A549 treated with Hydrocortisone at 1 μM for 4 hours (cell line): ENCODE results near the gene MAP3K7CL. TPM values are rescaled to one million over a fixed set of nuclear protein-coding genes. Genes with fewer than 3 reads are reported as not detected.

ENCODE experiments used
- total RNA-seq: library from RNA; stranded (reverse); fragments of 200-300 nt; extraction: Qiagen RNA extraction; gene quantifications from 5 replicates; pipeline ENCODE4 v1.2.3, GENCODE V29; 2022

MAP3K7CL gene
- 1.2 to 2.4 TPM (median 2.0 TPM) in 5 replicates for total RNA-seq

GRCh38 chr21:29130270-29130969 is at the start of gene MAP3K7CL:
Gene MAP3K7CL, plus strand, starts transcription at chr21:29130644. Its CDS starts 2,701 bp downstream, at chr21:29133345.

Other genes starting within 250 kb of the MAP3K7CL start
- gene LTN1, start 137.8 kb upstream of the MAP3K7CL start, total RNA-seq: 3.8 to 7.6 TPM (median 6.2 TPM) in 5 replicates
- gene RWDD2B, start 111.3 kb upstream of the MAP3K7CL start, total RNA-seq: 10.1 to 11.2 TPM (median 10.9 TPM) in 5 replicates
- gene USP16, start 106.0 kb upstream of the MAP3K7CL start, total RNA-seq: 19.1 to 27.4 TPM (median 21.6 TPM) in 5 replicates
- 163 to 216 TPM (median 175 TPM) in 5 replicates for gene CCT8, start 57.0 kb upstream of the MAP3K7CL start, total RNA-seq
- gene BACH1, start 168.3 kb downstream of the MAP3K7CL start, total RNA-seq: 4.0 to 7.0 TPM (median 5.5 TPM) in 5 replicates